ENCODE results near the gene AGBL4. TPM values are rescaled to one million over a fixed set of nuclear protein-coding genes. Genes with fewer than 3 reads are reported as not detected.

Gene AGBL4
- total RNA-seq, 4 donors from 2014 or later, result 0.13 TPM; not detected in 3

- Histone ChIP-seq H3K4me1 (no peaks in the 10 kb centered on the region), H3K9me3 (no peaks in the 10 kb centered on the region), H3K27ac (replicated peaks in 1 of 4) (no peak overlapping the region), H3K4me3 (no peak overlapping the region), H3K36me3 (no peaks in the 10 kb centered on the region), H3K27me3 (no peaks in the 10 kb centered on the region)
- intact Hi-C loops (cut with DNase I), result loop anchor here (10.0 kb wide), 1 partner anchor 144 kb away; no protein-coding TSS in a partner anchor
- no peak for DNase-seq (ENCODE audit: extremely low spot score)
- TF ChIP-seq POLR2AphosphoS5 (IDR thresholded peaks at IDR 0.05) (no peak), POLR2A (IDR thresholded peaks at IDR 0.05; ENCODE audit: low read depth) (no peak), EP300 (IDR thresholded peaks at IDR 0.05) (no peak)
- TF ChIP-seq, protein P1, sequence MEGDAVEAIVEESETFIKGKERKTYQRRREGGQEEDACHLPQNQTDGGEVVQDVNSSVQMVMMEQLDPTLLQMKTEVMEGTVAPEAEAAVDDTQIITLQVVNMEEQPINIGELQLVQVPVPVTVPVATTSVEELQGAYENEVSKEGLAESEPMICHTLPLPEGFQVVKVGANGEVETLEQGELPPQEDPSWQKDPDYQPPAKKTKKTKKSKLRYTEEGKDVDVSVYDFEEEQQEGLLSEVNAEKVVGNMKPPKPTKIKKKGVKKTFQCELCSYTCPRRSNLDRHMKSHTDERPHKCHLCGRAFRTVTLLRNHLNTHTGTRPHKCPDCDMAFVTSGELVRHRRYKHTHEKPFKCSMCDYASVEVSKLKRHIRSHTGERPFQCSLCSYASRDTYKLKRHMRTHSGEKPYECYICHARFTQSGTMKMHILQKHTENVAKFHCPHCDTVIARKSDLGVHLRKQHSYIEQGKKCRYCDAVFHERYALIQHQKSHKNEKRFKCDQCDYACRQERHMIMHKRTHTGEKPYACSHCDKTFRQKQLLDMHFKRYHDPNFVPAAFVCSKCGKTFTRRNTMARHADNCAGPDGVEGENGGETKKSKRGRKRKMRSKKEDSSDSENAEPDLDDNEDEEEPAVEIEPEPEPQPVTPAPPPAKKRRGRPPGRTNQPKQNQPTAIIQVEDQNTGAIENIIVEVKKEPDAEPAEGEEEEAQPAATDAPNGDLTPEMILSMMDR (IDR thresholded peaks at IDR 0.05), result no peak
- 87% methylated on average over 5 of the region's 5 CpGs for WGBS
These were observed 1353.3 kb downstream of the AGBL4 start for GRCh38 chr1:48670234-48671020.

DNA sequence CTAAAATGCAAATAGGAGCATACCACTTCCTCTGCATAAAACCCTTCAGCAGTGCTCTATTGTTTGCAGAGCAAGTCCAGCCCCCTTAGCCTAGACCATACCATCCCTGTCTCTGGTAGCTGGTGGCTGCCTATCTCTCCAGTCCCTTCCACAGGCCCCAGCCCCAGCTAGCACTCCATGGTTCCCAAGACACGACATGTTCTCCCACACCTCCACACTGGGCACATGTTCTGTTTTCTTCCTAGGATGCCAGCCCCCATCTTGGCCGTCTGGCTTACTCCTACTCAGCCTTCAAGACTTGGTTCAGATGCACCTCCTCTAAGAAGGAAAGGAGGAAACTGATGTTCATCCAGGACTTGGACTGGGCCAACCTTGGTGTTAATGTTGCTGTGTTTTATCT lies 1355.4 kb downstream of the AGBL4 start:
- 90% methylated on average over 2 of the region's 2 CpGs for WGBS

DNA sequence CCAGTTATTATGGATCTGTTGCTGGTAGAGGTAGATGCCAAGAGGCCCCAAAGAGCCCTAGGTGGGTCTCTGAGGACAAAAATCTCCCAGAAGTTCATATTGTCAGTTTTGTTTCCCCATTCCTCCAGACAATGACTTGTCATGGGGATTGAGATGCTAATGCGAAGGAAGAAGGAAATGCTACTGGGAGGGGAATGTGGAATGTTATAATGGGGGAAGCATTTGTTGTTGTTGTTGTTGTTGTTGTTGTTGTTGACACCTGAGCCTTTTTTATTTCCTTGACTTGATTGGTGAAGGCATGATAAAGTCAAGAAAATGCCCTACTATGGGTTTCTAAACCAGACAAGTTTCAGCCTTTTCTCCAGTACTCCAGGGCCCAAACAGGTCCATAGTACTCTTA lies 1356.0 kb downstream of the AGBL4 start:
- Histone ChIP-seq H3K36me3 (no peaks in the 10 kb centered on the region), H3K9me3 (no peaks in the 10 kb centered on the region), H3K4me3 (no peak overlapping the region), H3K4me1 (no peaks in the 10 kb centered on the region), H3K27me3 (no peaks in the 10 kb centered on the region), H3K27ac (replicated peaks in 1 of 4) (no peak overlapping the region)
- no peak for TF ChIP-seq POLR2A (IDR thresholded peaks at IDR 0.05; ENCODE audit: low read depth)
- DNase-seq (ENCODE audit: extremely low spot score), result no peak
- intact Hi-C loops (cut with DNase I), result no loop called here
- WGBS, result 89% methylated on average over 1 of the region's 1 CpG

More for the DNA sequence above, 1355.4 kb downstream of the AGBL4 start:
- TF ChIP-seq EP300 (IDR thresholded peaks at IDR 0.05), result no peak
- TF ChIP-seq, protein P1 (IDR thresholded peaks at IDR 0.05), result no peak
- no peak for TF ChIP-seq POLR2AphosphoS5 (IDR thresholded peaks at IDR 0.05)
- TF ChIP-seq POLR2A (IDR thresholded peaks at IDR 0.05; ENCODE audit: low read depth), result no peak
- intact Hi-C loops (cut with DNase I), result no loop called here
- no peak overlapping the region for H3K27ac ChIP-seq (replicated peaks in 1 of 4)
- no peak for DNase-seq (ENCODE audit: extremely low spot score)
- H3K9me3 ChIP-seq, result no peaks in the 10 kb centered on the region
- H3K4me1 ChIP-seq, result no peaks in the 10 kb centered on the region
- H3K4me3 ChIP-seq, result no peak overlapping the region
- H3K36me3 ChIP-seq, result no peaks in the 10 kb centered on the region
- H3K27me3 ChIP-seq, result no peaks in the 10 kb centered on the region

DNA sequence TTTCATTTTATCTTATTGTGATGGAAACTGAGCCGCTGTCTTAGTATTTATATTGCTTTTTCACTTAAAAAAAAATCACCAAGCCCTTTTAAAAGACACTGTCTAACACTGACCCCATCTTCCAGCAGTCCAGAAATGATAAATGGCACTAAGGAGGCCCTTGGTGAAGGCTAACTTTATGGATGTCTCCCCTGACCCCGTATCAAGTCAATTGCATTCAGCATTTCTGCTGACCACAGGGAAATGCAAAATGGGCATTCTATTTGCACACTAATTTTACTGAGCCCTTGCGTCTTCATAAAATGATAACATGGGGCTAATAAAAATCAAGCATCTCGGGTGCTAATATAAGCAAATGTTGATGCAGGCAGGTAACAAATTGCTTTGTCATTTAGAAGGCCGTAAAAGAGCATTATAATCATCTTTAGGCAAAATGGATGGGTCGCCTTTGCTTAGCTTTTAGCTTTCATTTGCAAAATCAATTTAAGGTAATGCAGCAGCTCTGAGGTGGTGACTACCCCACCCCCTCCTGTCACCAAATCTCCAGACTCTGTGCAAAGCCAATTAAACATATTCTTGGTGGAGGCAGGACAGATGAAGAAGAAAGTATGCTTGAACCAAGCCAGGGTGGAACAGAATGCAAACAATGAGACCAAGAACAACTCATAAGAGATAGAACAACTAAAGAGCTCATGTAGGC lies 1357.9 kb downstream of the AGBL4 start:
- Histone ChIP-seq H3K4me3 (no peak overlapping the region), H3K4me1 (no peaks in the 10 kb centered on the region), H3K27ac (replicated peaks in 1 of 4) (no peak overlapping the region), H3K27me3 (no peaks in the 10 kb centered on the region), H3K36me3 (no peaks in the 10 kb centered on the region), H3K9me3 (no peaks in the 10 kb centered on the region)
- intact Hi-C loops (cut with DNase I), result no loop called here
- TF ChIP-seq POLR2AphosphoS5 (IDR thresholded peaks at IDR 0.05) (no peak), EP300 (IDR thresholded peaks at IDR 0.05) (no peak), POLR2A (IDR thresholded peaks at IDR 0.05; ENCODE audit: low read depth) (no peak)
- TF ChIP-seq, protein P1 (IDR thresholded peaks at IDR 0.05), result no peak
- DNase-seq (ENCODE audit: extremely low spot score), result no peak
- 88% methylated on average over 6 of the region's 6 CpGs for whole genome bisulfite sequencing

GRCh38 chr1:48661726-48662463 lies 1361.9 kb downstream of the AGBL4 start:
- intact Hi-C loops (cut with DNase I), result no loop called here
- no peaks in the 10 kb centered on the region for H3K27me3 ChIP-seq
- H3K27ac ChIP-seq (replicated peaks in 1 of 4), result no peak overlapping the region
- TF ChIP-seq POLR2AphosphoS5 (IDR thresholded peaks at IDR 0.05) (no peak), EP300 (IDR thresholded peaks at IDR 0.05) (no peak), POLR2A (IDR thresholded peaks at IDR 0.05; ENCODE audit: low read depth) (no peak)
- TF ChIP-seq, protein P1 (IDR thresholded peaks at IDR 0.05), result no peak
- WGBS, result 65% methylated on average over 8 of the region's 8 CpGs
- H3K36me3 ChIP-seq, result no peaks in the 10 kb centered on the region
- no peak overlapping the region for H3K4me3 ChIP-seq
- H3K9me3 ChIP-seq, result no peaks in the 10 kb centered on the region
- H3K4me1 ChIP-seq, result no peaks in the 10 kb centered on the region
- no peak for DNase-seq (ENCODE audit: extremely low spot score)
